GM10248 (cell line): ENCODE results near the gene AMER2.

Experiments
- CTCF ChIA-PET: fragments of 300-600 bp; sonication (Branson Sonifier 250); formaldehyde crosslinking; extraction: SDS; loops from one replicate; lab custom pipeline; 2021; ENCODE audit warnings: antibody characterized with exemption; lab: Yijun Ruan, JAX
- POLR2A ChIA-PET: fragments of 350-650 bp; sonication (Branson Sonifier 250); formaldehyde crosslinking; extraction: SDS; loops from one replicate; lab custom pipeline; 2020; ENCODE audit warnings: antibody characterized with exemption; lab: Yijun Ruan, JAX
- DNase-seq: peaks from one replicate; pipeline ENCODE4 v3.0.0; 2012; ENCODE audit errors: extremely low spot score
- CTCF ChIP-seq: IDR thresholded peaks from 2 replicates; pipeline ENCODE4 v1.5.1; 2012; ENCODE audit warnings: mild to moderate bottlenecking, low read depth; ENCODE audit errors: extremely low read depth, missing control alignments, control extremely low read depth

AMER2 gene

GRCh38 chr13:25198647-25199046 lies 26.6 kb upstream of the AMER2 start:
- POLR2A ChIA-PET: no interaction called here
- no peak for TF ChIP-seq CTCF
- CTCF ChIA-PET: interaction anchor here (0.8 to 1.9 kb wide), 2 partner anchors 11 to 35 kb away, joined by 3 to 6 read pairs; no protein-coding TSS in a partner anchor
- no peak for DNase-seq

GRCh38 chr13:25196971-25197370 lies 24.9 kb upstream of the AMER2 start:
- POLR2A ChIA-PET: no interaction called here
- no peak for DNase-seq
- TF ChIP-seq CTCF: no peak
- CTCF ChIA-PET: interaction anchor here (1.9 kb wide), 1 partner anchor 36 kb away, joined by 6 read pairs; no protein-coding TSS in a partner anchor

- POLR2A ChIA-PET: no interaction called here
- TF ChIP-seq CTCF: no peak
Measured at GRCh38 chr13:25192936-25193335, 20.8 kb upstream of the AMER2 start.

GRCh38 chr13:25192489-25192888 lies 20.4 kb upstream of the AMER2 start:
- TF ChIP-seq CTCF: no peak
- DNase-seq: no peak
- ChIA-PET CTCF (interaction anchor here (0.8 to 1.7 kb wide), 3 partner anchors 9 to 41 kb away, joined by 3 to 7 read pairs (median 3); no protein-coding TSS in a partner anchor), POLR2A (no interaction called here)

More at GRCh38 chr13:25192936-25193335, 20.8 kb upstream of the AMER2 start:
- no peak for DNase-seq
- CTCF ChIA-PET: interaction anchor here (0.8 to 1.7 kb wide), 9 partner anchors 10 to 44 kb away, joined by 3 to 7 read pairs (median 3); no protein-coding TSS in a partner anchor

- TF ChIP-seq CTCF: no peak
- POLR2A ChIA-PET: no interaction called here
- CTCF ChIA-PET: interaction anchor here (0.9 to 1.7 kb wide), 2 partner anchors 16 to 42 kb away, joined by 3 to 7 read pairs; no protein-coding TSS in a partner anchor
- DNase-seq: no peak
Measured at GRCh38 chr13:25192052-25192451, 20.0 kb upstream of the AMER2 start.

- POLR2A ChIA-PET: no interaction called here
- DNase-seq: no peak
- no peak for TF ChIP-seq CTCF
- CTCF ChIA-PET: interaction anchor here (1.2 to 3.1 kb wide), 2 partner anchors 11 to 77 kb away, joined by 4 to 11 read pairs; no protein-coding TSS in a partner anchor
Measured at GRCh38 chr13:25190771-25191170, 18.7 kb upstream of the AMER2 start.
